ENCODE data around the gene NCAM1.
"Not testable (repeated sequence)": the region's sequence is repeated elsewhere in the genome, so short reads cannot be mapped to it uniquely, and the experiment has no call there.

NCAM1 gene

DNA sequence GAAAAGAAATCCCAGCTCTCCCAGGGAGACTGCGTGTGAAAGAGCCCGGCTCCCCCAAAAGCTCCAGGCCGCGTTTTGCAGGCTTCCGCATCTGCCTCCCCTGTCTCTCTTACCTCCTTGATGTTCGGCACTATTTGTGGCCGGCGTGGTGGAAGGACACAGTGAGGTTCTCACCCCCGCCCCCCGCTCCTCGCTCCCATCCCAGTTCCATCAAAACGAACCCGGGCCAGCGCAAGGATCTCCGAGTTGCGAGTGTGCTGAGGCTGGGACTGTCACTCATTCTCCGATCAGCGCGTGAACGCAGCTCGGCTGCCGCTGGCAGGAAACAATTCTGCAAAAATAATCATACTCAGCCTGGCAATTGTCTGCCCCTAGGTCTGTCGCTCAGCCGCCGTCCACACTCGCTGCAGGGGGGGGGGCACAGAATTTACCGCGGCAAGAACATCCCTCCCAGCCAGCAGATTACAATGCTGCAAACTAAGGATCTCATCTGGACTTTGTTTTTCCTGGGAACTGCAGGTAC, at the start of gene NCAM1:
Gene NCAM1, plus strand, starts transcription at position 275 of the 523 bp plus-strand sequence.
- DNase-seq (ENCODE audit: low read depth) = no peak

GRCh38 chr11:112922606-112923005, 38.6 kb upstream of the NCAM1 start:
- DNase-seq (ENCODE audit: low read depth) = no peak

DNA sequence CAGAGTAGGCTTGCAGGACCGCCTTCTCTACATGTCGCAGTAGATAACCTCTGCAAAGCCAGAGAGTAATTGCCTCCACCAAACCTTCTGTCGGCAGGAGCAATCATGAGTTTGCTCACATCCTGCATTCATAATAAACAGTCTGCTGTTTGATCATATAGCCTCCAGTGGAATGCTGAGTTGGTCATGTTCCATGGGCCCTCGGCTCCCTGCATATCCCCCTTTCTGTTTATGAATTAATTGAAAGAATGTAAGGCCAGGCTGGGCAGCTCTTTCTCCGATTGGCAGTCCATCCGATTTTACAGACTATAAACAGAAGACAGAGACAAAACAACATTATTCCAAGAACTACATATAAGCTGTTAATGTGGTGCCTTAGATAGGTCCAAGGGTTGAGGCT, 36.4 kb upstream of the NCAM1 start:
- not testable (repeated sequence) for DNase-seq (ENCODE audit: low read depth)

- no peak for DNase-seq (ENCODE audit: low read depth)
These were observed 35.5 kb upstream of the NCAM1 start for GRCh38 chr11:112925516-112926310.

- DNase-seq (ENCODE audit: low read depth) = no peak
These were observed 33.1 kb upstream of the NCAM1 start for GRCh38 chr11:112928136-112928535.

- no peak for DNase-seq (ENCODE audit: low read depth)
These were observed 31.8 kb upstream of the NCAM1 start for GRCh38 chr11:112929432-112929831.

DNA sequence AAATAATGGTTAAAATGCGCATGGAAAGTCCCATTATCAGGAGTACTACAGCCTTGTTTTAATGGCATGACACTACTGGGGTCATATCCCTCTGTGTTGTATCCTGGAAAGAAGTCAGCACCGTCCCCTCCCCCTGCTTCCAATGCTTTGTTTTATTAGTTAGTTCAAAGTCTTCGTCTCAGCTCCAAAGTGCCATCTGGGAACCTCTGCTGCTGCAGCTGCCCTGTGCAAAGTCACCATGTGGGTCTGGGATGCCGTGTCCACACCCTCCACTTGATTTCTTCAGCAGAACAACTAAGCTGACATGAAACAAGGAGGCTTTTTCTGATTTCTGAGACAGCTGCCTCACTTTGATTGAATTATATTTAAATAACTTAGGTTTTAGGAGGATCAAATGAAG, 29.5 kb upstream of the NCAM1 start:
- no peak for DNase-seq (ENCODE audit: low read depth)

GRCh38 chr11:112932593-112932992, 28.6 kb upstream of the NCAM1 start:
- no peak for DNase-seq (ENCODE audit: low read depth)

GRCh38 chr11:112933970-112934369, 27.2 kb upstream of the NCAM1 start:
- no peak for DNase-seq (ENCODE audit: low read depth)

- no peak for DNase-seq (ENCODE audit: low read depth)
These were observed 20.1 kb upstream of the NCAM1 start for GRCh38 chr11:112941104-112941503.

DNA sequence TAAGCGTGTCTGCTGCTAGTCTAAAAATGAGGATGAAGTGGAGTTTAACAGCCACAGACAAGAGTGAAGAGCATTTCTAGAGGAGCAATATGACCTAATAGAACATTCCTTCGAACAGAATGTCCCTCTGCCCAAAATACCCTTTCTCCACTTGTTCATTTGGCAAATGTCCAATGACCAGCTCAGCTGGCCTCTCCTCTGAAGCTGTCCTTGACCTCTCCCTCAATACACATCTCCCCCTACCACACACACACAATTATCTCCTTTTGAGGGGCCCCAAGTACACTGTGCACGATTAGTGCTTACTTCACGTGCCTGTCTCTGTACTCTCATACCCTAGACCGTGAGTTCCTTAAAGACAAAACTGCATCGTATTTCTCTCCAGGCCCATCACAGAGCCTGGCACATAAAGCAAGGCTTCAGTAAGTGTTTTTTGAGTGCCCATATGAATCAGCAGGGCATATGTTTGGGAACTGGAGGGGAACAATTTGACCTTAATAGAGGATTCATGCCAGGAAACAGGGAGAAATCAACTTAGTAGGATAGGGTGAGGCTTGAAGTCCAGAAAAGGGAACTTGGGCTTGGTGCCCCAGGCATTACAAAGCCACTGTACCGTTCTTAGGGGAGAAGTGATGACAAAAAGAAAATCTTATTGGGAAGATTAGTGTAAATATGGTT, 18.1 kb upstream of the NCAM1 start:
- no peak for DNase-seq (ENCODE audit: low read depth)

DNA sequence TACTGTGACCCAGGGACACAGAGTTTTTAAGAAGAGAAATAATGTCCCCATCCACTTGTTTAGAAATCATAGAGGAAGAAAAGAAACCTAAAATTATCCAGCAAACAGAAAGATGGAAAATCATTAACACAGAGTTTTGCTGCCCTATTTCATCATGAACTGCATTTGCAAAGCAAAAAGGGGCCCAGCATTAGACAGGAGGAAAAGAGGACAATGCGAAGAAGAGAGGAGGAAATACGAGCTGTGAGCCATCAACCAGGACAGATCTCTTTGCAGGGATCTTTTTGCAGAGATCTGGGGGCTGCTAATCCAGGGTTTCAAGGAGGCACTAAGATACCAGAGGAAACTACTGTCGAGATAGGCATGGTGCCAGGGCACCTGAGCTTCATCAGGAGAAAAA, 14.4 kb upstream of the NCAM1 start:
- no peak for DNase-seq (ENCODE audit: low read depth)

DNA sequence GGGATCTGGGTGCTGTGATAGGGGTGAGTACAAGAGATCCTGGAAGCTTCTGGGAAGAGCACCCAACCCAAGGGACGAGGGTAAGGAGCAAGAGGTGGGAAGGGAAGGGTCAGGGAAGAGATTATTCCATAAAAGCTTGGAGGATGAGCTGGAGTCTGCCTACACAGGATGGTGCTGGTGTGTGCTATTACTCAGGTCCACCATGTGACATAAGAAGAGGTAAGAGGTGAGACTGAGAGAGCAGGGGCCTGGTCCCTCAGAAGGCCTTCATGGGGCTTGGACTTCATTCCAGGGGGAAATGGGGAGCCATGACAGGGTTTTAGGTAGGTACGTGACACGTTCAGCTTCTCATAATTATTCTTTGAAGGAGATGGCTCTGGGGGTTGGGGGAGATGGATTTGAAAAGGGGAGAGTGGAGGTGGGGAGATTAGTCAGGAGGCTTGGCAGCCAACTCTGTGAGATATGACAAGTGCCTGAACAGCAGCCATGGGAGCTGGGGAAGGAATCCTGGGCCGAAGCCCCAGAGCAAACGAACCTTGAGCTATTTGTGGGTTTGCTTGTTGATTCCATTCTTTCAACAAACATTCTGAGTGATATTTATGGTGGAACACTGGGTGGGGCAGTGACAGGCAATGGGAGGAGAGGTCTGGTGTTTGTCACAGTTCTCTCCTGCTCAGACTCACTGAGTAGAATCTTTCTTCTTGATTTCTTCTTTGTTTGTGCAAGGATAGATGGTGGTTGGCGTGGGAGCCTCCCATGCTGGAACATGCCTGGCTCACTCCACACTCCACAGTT, 11.2 kb upstream of the NCAM1 start:
- no peak for DNase-seq (ENCODE audit: low read depth)

DNA sequence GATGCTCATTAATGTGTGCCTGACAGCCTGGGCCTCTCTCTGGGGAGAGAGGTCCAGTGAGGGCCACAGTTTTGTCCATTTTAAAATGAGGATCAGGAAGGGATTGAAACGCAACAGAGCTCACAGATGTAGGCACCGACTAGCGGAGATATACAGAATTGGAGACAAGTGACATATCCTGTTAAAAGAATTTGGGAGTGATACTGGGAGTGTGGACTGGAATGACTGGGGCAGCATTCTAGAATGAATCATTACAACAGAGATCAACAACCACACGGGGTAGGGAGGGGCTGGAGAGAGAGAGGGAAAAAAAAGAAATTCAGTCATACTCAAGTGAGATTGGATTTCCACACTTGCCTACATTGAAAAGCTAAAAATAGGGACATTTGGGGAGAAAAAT, 2.5 kb upstream of the NCAM1 start:
- DNase-seq (ENCODE audit: low read depth) = no peak

GRCh38 chr11:112961751-112962578, 745 bp downstream of the NCAM1 start:
- no peak for DNase-seq (ENCODE audit: low read depth)

DNA sequence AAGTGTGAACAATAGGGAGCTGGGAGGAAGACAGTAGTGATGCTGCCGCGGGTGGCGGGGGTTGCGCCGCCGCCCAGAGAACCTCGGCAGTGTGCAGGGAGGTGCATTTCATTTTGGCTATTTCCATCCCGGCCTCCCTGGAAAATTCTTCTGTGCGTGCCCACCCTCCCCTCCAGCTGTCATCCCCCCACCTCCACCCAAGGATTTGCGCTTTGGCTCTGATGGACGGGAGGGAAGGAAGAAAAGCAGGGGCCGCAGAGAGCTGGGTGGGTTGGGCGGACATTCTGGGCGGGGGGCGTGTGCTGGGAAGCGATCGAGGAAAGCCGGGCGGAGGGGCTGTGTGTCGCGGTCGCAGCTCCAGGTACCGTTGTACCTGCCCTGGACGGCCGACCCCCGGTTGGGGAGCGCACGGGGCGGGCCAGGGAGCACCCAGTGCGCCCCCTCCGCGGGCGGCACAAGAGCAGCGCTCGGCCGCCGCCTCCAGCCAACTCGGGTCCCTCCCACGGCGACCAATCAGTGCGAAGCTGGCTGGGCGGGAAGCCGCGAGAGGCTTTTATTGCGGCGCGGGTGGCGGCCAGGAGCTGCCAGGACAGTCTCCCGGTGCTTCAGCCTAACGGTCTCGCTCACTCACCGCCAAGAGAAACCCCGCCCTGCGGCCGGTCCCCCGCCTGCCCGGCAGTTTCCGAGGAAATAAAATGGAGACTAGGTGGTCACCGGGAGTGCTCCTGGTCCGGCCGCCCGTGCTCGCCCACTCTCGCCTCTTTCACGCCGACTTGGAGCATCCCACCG, 1.6 kb downstream of the NCAM1 start:
- no peak for DNase-seq (ENCODE audit: low read depth)

DNA sequence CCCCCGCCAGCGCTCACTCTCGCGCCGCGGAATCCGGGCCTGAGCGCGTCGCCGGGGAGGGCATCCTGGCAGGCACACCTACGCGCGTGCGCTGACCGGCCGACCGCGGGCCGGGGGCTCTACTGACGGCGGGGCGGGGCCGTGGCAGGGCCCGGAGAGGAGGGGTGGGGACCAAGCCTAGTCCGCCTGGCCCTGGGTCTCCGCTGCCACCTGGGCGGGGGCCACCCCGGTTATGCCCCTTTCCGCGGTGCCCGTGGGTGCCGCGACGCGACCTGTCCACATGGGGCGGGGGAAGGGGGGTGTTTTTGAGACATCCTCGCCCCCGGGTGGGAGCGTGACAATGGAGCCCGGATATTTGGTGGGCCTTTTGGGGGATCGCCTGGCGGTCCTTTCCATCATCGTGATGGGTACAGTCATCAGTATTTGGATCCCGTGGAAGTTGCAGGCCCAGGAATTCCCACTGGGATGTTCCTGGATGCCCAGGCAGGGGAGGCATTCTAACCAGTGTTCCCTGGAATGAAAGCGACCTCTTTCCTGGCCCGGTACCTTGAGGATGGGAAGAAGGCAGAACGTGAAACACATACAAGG, 2.2 kb downstream of the NCAM1 start:
- DNase-seq (ENCODE audit: low read depth) = no peak

GRCh38 chr11:112965656-112966055, 4.4 kb downstream of the NCAM1 start:
- DNase-seq (ENCODE audit: low read depth) = no peak

- DNase-seq (ENCODE audit: low read depth) = no peak
These were observed 5.3 kb downstream of the NCAM1 start for GRCh38 chr11:112966561-112966960.

DNA sequence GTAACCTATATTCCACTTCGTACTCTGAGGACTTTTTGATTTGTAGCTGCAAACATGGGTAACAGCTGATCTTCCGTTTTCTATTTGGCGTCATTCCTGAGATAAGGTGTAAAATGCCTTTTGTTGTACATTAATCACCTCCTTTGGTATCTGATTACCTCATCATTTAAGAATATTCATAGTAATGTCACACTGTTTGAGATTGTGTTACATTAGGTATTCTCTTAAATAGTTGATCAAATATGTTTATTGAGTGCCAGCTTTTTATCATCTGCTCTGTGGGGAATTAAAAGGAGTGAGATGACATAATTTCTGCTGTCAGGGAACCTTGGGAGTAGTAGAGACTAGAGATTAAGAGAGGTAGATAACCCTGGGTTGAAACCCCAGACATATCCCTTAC, 5.9 kb downstream of the NCAM1 start:
- no peak for DNase-seq (ENCODE audit: low read depth)

All from activated gamma-delta T cell treated with anti-CD3 and anti-CD28 coated beads, Interleukin-2, amount 50 U/mL, for 16 hours (primary cell).